Endothelial cell of umbilical vein (primary cell): Measurements from ENCODE around the gene LRR1. TPM values are rescaled to one million over a fixed set of nuclear protein-coding genes. Genes with fewer than 3 reads are reported as not detected.
"Not testable (repeated sequence)": the region's sequence is repeated elsewhere in the genome, so short reads cannot be mapped to it uniquely, and the experiment has no call there.

Experiments used
- BruUV-seq: library from RNA; stranded (reverse); fragments of 400-500 nt; replicated peaks from 2 replicates; lab custom pipeline; 2021; lab: Mats Ljungman, UMichigan
- CTCF ChIA-PET: fragments of 300-600, 350-600 bp; sonication (Branson Sonifier 250); formaldehyde crosslinking; loops from one replicate; lab custom pipeline; 2021; ENCODE audit warnings: antibody characterized with exemption, inconsistent platforms; lab: Charles Lee
- POLR2A ChIA-PET: fragments of 300-600, 350-600 bp; sonication (Branson Sonifier 250); formaldehyde crosslinking; loops from one replicate; lab custom pipeline; 2021; ENCODE audit warnings: antibody characterized with exemption, inconsistent platforms; lab: Charles Lee
- DNase-seq: peaks from one replicate; pipeline ENCODE4 v3.0.0-alpha.2; 2011; ENCODE audit warnings: low read depth, low spot score
- FAIRE-seq: peaks from 2 replicates; lab custom pipeline; 2011; peaks lifted over from hg19 to GRCh38; lab: Jason Lieb, UNC
- H2AFZ ChIP-seq: 2 replicates; pipeline ENCODE4 v1.6.0; 2012; ENCODE audit warnings: low read depth, low read length, control low read depth, inconsistent platforms
- H3K27ac ChIP-seq: 2 replicates; pipeline ENCODE4 v1.5.1; 2011; ENCODE audit warnings: low read depth, mild to moderate bottlenecking, control low read depth, low read length, moderate library complexity; ENCODE audit not compliant: insufficient read depth
- H3K27me3 ChIP-seq, 2 experiments: 2 replicates each; pipeline versions ENCODE4 v1.6.0 to v1.6.1; 2011; ENCODE audit warnings: low read length in 2 of 2, mixed read lengths in 1 of 2; ENCODE audit not compliant: control insufficient read depth in 2 of 2, insufficient read depth in 2 of 2
- H3K36me3 ChIP-seq, 2 experiments: 2 replicates in 1 of 2; 3 replicates in 1 of 2; pipeline ENCODE4 v1.5.1; 2011; ENCODE audit warnings: low read length in 2 of 2, mild to moderate bottlenecking in 1 of 2, moderate library complexity in 1 of 2; ENCODE audit not compliant: control insufficient read depth in 2 of 2, insufficient read depth in 2 of 2; ENCODE audit errors: extremely low read depth in 1 of 2
- H3K4me1 ChIP-seq: 3 replicates; pipeline ENCODE4 v1.5.1; 2011; ENCODE audit warnings: mild to moderate bottlenecking, low read length; ENCODE audit not compliant: control insufficient read depth, insufficient read depth; ENCODE audit errors: extremely low read depth
- H3K4me2 ChIP-seq: 2 replicates; pipeline ENCODE4 v1.6.1; 2011; ENCODE audit warnings: low read length, control low read depth, mixed read lengths; ENCODE audit not compliant: insufficient read depth
- H3K4me3 ChIP-seq, 3 experiments: fragments of 200-600 bp in 1 of 3; sonication (generic), shearing (Covaris generic) in 1 of 3; replicated peaks in 1 of 3; 2 replicates each; pipeline ENCODE4 v1.5.1; 2011 to 2016; ENCODE audit warnings: control low read depth in 3 of 3, low read length in 3 of 3, mild to moderate bottlenecking in 2 of 3, inconsistent platforms in 1 of 3, low read depth in 1 of 3, moderate library complexity in 1 of 3; ENCODE audit not compliant: insufficient read depth in 1 of 3
- H3K79me2 ChIP-seq: 2 replicates; pipeline ENCODE4 v1.6.0; 2012; ENCODE audit warnings: low read length, inconsistent platforms; ENCODE audit not compliant: control insufficient read depth, insufficient read depth
- H3K9ac ChIP-seq: replicated peaks from 2 replicates; pipeline ENCODE3; 2011; ENCODE audit warnings: low read length, control low read depth; ENCODE audit not compliant: insufficient read depth; ENCODE audit errors: extremely low read depth
- H3K9me1 ChIP-seq: replicated peaks from 3 replicates; pipeline ENCODE4 v1.6.0; 2011; ENCODE audit warnings: mild to moderate bottlenecking, low read length; ENCODE audit not compliant: control insufficient read depth, insufficient read depth; ENCODE audit errors: extremely low read depth
- H3K9me3 ChIP-seq: replicated peaks from 2 replicates; pipeline ENCODE4 v1.5.1; 2012; ENCODE audit warnings: low read length, inconsistent platforms; ENCODE audit not compliant: control insufficient read depth, insufficient read depth
- H4K20me1 ChIP-seq: replicated peaks from 2 replicates; pipeline ENCODE3; 2011; ENCODE audit warnings: mild to moderate bottlenecking, low read length; ENCODE audit not compliant: control insufficient read depth, insufficient read depth; ENCODE audit errors: extremely low read depth
- EZH2 ChIP-seq: IDR thresholded peaks from 2 replicates; pipeline ENCODE4 v1.6.1; 2012; ENCODE audit warnings: borderline replicate concordance, low read depth, mild to moderate bottlenecking, moderate library complexity, low read length, inconsistent platforms; ENCODE audit not compliant: severe bottlenecking
- FOS ChIP-seq: IDR thresholded peaks from 2 replicates; pipeline ENCODE4 v1.6.1; 2011; ENCODE audit warnings: mild to moderate bottlenecking, low read length, moderate library complexity, borderline replicate concordance; ENCODE audit not compliant: insufficient read depth
- GATA2 ChIP-seq: IDR thresholded peaks from 2 replicates; pipeline ENCODE4 v1.7.0; 2011; ENCODE audit warnings: low read depth, mild to moderate bottlenecking, moderate library complexity, mixed read lengths, low read length; ENCODE audit not compliant: insufficient read length, insufficient read depth
- JUN ChIP-seq: IDR thresholded peaks from 2 replicates; pipeline ENCODE4 v1.6.1; 2011; ENCODE audit warnings: borderline replicate concordance, low read depth; ENCODE audit not compliant: insufficient read length, insufficient read depth
- MYC ChIP-seq: IDR thresholded peaks from one replicate; pipeline ENCODE4 v1.6.1; 2011; ENCODE audit warnings: mild to moderate bottlenecking, low read depth, low read length
- POLR2A ChIP-seq: IDR thresholded peaks from 2 replicates; pipeline ENCODE4 v1.6.1; 2012; ENCODE audit warnings: low read depth, mild to moderate bottlenecking, control low read depth, low read length
- POLR2AphosphoS5 ChIP-seq: IDR thresholded peaks from 2 replicates; pipeline ENCODE4 v1.6.1; 2012; ENCODE audit warnings: low read depth, mild to moderate bottlenecking, control low read depth, low read length, moderate library complexity; ENCODE audit not compliant: insufficient read depth
- dilution Hi-C: fragments of 300-500 bp; cut with MboI; formaldehyde crosslinking; loops from one replicate; pipeline ENCODE4 v1.15.0; 2019; ENCODE audit warnings: low sequenced_read_pairs; ENCODE audit not compliant: extremely low pct_ligation_motif_present
- intact Hi-C: fragments of 100-400 bp; cut with micrococcal nuclease; formaldehyde crosslinking; loops from one replicate; pipeline ENCODE4 v1.10.0; 2022
- polyA plus RNA-seq, 4 experiments: library from polyadenylated mRNA; depleted of rRNA in 3 of 4; stranded (reverse) in 3 of 4; unstranded in 1 of 4; fragments of >200 nt; gene quantifications; 2 replicates each; pipeline versions ENCODE4 v1.2.1 to v1.2.3, GENCODE V29; 2011 to 2012; ENCODE audit warnings: missing spikeins in 1 of 4
- total RNA-seq: library from RNA; stranded (reverse); gene quantifications from 2 replicates; pipeline ENCODE4 v1.2.3, GENCODE V29; 2021
- TF ChIP-seq, protein P1 (sequence below), 2 donors: IDR thresholded peaks; 1 replicate in 1 of 2; 2 replicates in 1 of 2; pipeline ENCODE4 v1.5.1; 2011; ENCODE audit warnings: low read length in 2 of 2, mild to moderate bottlenecking in 2 of 2, moderate library complexity in 2 of 2, control low read depth in 1 of 2, inconsistent platforms in 1 of 2, low read depth in 1 of 2; ENCODE audit not compliant: insufficient read depth in 1 of 2; ENCODE audit errors: extremely low read depth in 1 of 2
- TF ChIP-seq, protein P2 (sequence below): IDR thresholded peaks from 2 replicates; pipeline ENCODE4 v1.6.1; 2011; ENCODE audit not compliant: insufficient read depth, insufficient read length

The LRR1 gene
- total and polyA plus RNA-seq, 2 donors (not counting 3 experiments of a cell fraction or from before 2014, with no cell fraction given) = 17.7 to 30.9 TPM

DNA sequence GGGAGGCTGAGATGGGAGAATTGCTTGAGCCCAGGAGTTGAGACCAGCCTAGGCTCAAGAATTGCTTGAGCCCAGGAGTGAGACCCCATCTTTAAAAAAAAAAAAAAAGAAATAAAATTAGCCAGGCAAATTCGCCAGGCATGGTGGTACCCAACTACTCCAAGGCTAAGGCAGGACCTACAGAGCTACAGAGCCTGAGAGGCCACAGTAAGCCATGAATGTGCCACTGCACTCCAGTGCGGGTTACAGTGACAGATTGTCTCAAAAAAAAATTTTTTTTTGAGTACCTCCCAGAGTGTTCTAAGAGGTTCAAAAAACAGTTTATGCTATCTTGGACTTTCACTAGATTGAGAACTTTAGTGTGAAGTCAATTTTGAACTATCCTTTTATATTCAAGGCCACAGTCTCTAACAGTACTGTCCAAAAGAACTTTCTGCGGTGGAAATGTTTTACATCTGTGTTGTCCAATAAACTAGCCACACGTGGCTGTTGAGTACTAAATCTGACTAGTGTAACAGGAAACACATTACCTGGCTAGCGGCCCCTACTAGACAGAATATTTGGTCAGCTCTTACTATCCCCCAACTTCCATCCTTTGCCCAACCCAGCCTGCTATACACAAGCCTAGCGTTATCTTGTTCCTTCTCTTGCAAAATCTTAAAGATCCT lies 19.2 kb downstream of the LRR1 start:
- Histone ChIP-seq H3K79me2 (peaks cover 59% of the 10 kb centered on the region), H3K27me3 (no peaks in the 10 kb centered on the region), H3K4me3 (no peak overlapping the region), H3K4me2 (no peak overlapping the region), H4K20me1 (no peaks in the 10 kb centered on the region), H3K9me3 (no peaks in the 10 kb centered on the region), H3K9me1 (peaks cover 2% of the 10 kb centered on the region), H3K9ac (no peak overlapping the region), H3K27ac (no peak overlapping the region), H3K4me1 (peaks cover 18% of the 10 kb centered on the region), H3K36me3 (peaks cover 0 to 6% of the 10 kb centered on the region in 2 experiments), H2AFZ (no peak overlapping the region)
- intact Hi-C loops (no loop called here), dilution Hi-C loops (no loop called here)
- no peak for FAIRE-seq
- DNase-seq = no peak
- BruUV-seq = no TSS peak
- ChIA-PET CTCF (no interaction called here), POLR2A (no interaction called here)
- TF ChIP-seq, protein P1, sequence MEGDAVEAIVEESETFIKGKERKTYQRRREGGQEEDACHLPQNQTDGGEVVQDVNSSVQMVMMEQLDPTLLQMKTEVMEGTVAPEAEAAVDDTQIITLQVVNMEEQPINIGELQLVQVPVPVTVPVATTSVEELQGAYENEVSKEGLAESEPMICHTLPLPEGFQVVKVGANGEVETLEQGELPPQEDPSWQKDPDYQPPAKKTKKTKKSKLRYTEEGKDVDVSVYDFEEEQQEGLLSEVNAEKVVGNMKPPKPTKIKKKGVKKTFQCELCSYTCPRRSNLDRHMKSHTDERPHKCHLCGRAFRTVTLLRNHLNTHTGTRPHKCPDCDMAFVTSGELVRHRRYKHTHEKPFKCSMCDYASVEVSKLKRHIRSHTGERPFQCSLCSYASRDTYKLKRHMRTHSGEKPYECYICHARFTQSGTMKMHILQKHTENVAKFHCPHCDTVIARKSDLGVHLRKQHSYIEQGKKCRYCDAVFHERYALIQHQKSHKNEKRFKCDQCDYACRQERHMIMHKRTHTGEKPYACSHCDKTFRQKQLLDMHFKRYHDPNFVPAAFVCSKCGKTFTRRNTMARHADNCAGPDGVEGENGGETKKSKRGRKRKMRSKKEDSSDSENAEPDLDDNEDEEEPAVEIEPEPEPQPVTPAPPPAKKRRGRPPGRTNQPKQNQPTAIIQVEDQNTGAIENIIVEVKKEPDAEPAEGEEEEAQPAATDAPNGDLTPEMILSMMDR (IDR thresholded peaks at IDR 0.05; ENCODE audit: extremely low read depth in 1 of 2, insufficient read depth in 1 of 2, low read depth in 1 of 2, low read length in 2 of 2) = no peak
- TF ChIP-seq JUN (no peak), FOS (no peak), POLR2AphosphoS5 (no peak), POLR2A (no peak), EZH2 (no peak), GATA2 (no peak), MYC (no peak)
- TF ChIP-seq, protein P2, sequence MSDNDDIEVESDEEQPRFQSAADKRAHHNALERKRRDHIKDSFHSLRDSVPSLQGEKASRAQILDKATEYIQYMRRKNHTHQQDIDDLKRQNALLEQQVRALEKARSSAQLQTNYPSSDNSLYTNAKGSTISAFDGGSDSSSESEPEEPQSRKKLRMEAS = no peak

DNA sequence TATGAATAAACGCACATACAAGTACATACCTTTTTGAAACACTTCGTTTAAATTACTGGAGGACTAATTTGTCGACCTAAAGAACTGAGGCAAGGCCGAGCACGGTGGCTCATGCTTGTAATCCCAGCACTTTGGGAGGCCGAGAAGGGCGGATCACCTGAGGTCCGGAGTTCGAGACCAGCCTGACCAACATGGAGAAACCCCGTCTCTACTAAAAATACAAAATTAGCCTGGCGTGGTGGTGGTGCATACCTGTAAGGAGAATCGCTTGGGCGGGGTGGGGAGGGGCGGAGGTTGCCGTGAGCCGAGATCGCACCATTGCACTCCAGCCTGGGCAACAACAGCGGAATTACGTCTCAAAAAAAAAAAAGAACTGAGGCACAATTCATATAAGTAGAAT lies 20.5 kb downstream of the LRR1 start:
- H3K27ac ChIP-seq = peak overlapping the region; percentile 85
- FAIRE-seq, H3K9me3 ChIP-seq, dilution Hi-C loops, H2AFZ ChIP-seq, intact Hi-C loops, DNase-seq, H4K20me1 ChIP-seq, H3K9me1 ChIP-seq, BruUV-seq, H3K36me3 ChIP-seq, H3K27me3 ChIP-seq: not testable (repeated sequence)
- CTCF ChIA-PET = interaction anchor here (2.5 to 6.4 kb wide), 2 partner anchors 14 to 158 kb away, joined by 11 to 80 read pairs; partner anchors contain the start of gene DNAAF2
- peaks cover 70% of the 10 kb centered on the region for H3K79me2 ChIP-seq
- peak overlapping the region; percentile 86 for H3K9ac ChIP-seq
- peaks cover 31% of the 10 kb centered on the region for H3K4me1 ChIP-seq
- H3K4me3 ChIP-seq = peak overlapping the region; percentile 59 to 95 (median 83)
- H3K4me2 ChIP-seq = peak overlapping the region; percentile 88
- POLR2A ChIA-PET = interaction anchor here (1.2 to 2.3 kb wide), 3 partner anchors 13 to 69 kb away, joined by 3 to 12 read pairs (median 4); no protein-coding TSS in a partner anchor
